ENCODE data around the gene SAMD7.

Gene SAMD7

DNA sequence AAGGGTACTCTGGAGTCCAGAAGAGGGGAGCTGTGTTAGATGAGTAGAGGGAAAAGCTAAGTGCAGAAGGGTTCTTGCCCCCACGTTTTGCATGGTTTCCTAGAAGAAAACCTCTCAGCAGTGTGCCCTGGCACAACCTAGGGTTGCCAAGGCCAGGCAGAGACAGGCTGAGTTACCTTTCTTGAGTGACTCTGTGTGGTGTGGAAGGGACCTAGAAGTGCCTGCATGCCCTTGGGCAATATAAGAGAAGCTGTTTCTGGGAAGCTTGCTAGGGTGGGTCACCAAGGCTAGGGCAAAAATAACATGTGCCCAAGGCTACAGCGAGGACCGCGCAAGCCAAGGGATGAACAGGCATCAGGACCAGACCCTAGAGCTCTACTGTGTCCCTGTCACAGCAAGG, 3.4 kb upstream of the SAMD7 start:
- no peak for DNase-seq (ENCODE audit: low read depth in 2 of 2)

DNA sequence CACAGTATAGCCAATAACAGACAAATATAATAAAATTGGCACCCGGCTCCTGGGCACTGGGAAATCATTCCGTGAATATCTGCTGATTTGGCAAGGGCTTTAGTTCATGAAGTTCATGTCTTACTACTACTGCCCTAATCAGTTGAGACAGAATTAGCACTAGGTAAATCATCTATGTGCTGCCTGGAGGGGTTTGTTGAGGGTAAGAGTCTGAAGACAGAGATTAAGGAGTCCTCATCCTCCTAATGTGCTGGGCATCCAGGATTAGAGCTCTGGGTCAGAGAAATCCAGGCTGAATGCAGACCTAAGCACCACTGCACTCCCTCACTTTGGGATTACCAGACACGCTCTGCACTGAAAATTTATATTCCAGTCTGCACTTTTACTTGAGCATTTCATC, 2.0 kb downstream of the SAMD7 start:
- DNase-seq (ENCODE audit: low read depth in 2 of 2), result no peak

DNA sequence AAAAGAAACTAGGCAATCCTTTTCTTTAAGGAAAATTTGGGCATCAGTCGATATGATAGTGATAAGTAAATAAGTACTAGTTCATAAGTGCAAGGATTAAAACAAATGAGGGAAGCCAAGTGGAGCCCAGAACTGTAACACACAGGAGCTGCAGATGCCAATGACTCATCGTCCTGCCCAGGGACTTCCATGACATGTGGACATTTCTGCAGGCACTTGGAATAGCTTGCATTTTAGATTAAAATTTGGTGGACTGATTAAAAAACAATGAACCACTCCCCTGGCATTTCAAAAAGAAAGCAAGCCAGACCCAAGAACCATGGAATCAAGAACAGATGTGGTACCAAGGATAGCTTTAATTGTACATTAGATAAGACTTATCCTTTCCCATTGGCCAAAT, 2.9 kb downstream of the SAMD7 start:
- no peak for DNase-seq (ENCODE audit: low read depth in 2 of 2)

DNA sequence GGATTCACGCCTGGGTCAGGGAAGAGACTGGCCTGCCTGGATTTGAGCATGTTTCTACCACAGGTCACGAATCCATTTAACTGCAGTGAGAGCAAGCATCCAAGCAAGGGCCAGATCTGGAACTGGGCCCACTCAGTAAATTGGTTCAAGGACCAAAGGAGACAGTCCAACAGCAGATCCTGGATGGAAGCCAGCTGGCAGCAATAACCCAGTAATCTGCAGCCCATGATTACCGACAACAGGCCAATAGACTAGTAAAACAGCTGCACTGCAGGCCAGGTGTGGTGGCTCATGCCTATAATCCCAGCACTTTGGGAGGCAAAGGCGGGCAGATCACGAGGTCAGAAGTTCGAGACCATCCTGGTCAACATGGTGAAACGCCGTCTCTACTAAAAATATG, 11.8 kb downstream of the SAMD7 start:
- no peak for DNase-seq (ENCODE audit: low read depth in 2 of 2)

DNA sequence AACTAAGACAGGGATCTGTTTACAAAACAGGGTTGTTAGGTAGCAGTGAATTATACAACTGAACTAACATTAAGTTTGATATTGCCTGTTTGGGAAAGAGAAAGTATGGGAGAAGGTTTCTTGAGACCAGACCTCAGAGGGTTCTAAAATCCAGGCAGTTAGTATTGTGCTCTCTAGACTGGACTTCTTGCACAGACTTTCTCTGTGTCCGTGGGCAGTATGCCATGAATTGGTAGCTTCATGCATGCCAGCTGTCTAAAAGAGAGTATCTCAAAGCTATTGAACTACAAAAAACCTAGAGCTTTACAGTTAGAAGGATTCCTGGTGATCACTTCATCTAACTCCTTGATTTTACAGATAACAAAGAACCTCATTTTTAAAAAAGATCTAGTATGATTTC, 12.5 kb downstream of the SAMD7 start:
- no peak for DNase-seq (ENCODE audit: low read depth in 2 of 2)

DNA sequence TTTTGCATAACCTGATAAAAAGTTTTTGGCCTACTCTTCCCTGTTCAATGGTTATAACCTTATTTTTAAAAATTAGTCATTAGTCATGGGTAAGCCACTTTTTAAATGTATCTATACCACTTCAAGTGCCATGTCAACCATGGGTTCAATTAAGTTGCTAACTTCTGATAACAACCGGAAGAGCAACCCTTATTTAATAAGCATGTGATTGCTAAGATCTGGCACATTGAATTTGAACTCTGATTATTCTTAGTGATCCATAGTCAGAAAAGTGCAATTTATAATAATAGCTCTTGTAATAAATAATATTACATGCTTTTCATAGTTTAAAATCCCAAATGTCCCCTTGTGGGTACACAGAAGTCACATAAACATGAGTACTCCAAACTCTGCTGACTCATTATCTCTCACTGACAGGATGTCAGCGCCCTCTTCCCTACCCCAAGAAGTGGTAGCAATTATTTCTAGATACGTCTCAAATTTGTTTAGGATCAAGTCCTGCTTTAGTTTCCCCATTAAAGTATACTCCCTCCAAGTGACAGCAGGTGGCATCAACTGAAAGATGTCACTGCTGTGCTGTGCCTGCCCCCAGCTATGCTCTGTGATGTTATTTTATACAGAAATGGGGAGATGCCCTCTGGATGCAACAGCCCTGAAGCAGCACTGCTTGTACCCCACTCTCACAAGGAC, 18.6 kb downstream of the SAMD7 start:
- DNase-seq (ENCODE audit: low read depth in 2 of 2), result no peak

DNA sequence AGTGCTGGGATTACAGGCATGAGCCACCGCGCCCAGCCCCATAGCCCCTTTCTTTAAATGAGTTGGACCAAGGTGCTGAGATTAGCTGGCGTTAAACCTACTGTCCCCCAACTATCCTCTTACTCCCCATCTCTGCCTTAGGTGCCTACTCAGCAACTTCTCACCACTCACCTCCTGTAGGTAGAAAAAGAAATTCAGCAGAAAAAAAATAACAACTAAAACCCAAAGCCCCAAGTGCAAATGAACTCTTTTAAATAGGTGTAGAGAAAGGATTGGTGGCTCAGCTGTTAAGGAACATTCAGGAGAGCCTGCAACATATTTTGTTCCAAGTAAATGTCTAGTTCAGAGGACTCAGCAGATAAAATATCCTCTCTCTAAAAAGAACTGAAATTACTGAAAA, 19.5 kb downstream of the SAMD7 start:
- no peak for DNase-seq (ENCODE audit: low read depth in 2 of 2)

DNA sequence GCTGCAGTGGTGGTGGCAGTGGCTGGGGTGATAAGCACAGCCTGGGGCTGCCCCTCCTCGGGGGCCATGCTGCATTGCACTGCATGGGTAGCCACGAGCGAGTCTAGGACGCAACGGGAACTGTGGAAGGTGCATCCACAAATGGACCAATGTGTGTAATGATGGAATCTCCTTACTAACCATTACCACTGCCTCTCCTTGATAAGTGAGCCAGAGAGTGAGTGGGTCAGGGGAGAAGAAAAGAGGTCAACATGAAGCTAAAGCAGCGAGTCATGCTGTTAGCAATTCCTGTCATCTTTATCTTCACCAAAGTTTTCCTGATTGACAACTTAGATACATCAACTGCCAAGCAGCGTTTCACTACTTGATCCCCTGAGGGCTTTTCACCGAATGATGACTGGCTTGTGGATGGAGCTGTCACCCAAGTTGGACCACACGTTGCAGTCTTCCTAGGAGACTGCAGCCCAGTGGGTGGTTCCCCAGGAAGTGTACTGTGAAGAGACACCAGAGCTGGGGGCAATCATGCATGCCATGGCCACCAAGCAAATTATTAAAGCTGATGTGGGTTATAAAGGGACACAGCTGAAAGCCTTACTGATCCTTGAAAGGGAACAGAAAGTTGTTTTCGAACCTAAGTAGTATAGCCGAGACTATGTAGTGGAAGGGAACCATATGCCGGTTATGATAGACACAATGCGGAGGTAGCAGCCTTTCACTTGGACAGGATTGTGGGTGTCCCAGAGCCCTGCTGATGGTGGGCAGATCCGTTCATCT, 20.6 kb downstream of the SAMD7 start:
- DNase-seq (ENCODE audit: low read depth in 2 of 2), result no peak

DNA sequence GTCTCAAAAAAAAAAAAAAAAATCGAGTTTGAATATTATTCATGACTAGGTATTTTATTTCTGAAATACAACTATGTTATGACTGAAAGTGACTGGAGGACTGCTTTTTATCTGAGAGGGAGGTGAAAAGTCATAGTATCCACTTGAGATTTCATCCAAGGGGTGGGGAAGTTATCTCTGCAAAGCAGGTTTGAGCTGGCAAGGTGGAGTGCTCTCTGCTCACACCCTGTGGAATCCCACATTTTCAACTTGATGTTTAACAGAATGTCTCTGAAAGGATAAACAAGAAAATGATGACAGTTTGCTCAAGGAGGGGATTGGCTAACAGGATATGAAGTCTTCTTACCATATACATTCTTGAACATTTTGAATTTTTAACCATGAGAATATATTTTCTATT, 27.9 kb downstream of the SAMD7 start:
- no peak for DNase-seq (ENCODE audit: low read depth in 2 of 2)

DNA sequence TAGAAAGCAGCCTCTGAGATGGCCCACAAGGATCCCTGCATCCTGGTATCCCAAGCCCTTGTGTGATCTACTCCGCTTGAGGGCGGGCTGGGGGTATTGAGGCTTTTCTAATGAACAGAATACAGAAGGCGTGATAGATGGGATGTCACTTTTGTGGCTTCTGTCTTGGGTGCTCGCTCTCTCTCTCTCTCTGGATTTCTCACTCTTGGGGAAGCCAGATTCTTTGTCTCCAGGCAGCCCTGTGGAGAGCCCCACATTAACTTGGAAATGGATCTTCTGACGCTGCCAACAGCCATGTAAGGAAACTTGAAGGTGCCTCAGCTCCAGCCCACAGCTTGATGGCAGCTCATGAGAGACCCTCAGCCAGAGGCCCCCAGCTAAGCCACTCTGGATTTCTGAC, 28.4 kb downstream of the SAMD7 start:
- no peak for DNase-seq (ENCODE audit: low read depth in 2 of 2)

DNA sequence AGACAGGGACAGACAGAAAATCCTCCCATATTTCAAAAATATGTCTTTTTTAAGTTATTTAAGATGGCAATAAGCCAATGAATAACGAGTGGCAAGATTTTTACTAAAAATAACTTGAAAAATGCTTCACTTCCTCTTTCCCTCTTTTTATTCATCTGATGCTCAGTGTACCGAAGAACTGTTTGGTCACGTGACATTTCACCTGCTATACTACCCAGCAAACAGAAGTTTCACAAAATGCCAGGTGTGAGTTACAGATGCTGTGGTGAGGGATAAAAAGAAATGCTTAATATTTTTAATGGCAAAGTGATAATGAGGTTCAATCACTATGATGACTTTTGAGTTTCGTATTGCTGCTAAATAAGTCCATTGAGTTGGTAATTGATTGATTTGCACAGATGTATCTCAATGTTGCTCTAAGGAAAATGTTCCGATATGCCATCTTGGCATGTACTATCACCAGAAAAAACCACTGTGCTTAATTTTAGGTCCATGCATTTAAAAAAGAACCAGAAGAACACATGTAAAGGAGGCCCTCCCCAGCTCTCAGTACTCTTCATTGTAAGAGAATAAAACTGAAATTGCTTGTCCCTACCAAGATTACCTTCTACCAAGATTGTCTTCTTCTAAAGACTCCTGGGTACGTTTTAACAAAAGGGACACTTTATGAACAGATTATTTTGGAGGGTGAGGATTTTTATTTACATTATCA, 29.3 kb downstream of the SAMD7 start:
- DNase-seq (ENCODE audit: low read depth in 2 of 2), result no peak

DNA sequence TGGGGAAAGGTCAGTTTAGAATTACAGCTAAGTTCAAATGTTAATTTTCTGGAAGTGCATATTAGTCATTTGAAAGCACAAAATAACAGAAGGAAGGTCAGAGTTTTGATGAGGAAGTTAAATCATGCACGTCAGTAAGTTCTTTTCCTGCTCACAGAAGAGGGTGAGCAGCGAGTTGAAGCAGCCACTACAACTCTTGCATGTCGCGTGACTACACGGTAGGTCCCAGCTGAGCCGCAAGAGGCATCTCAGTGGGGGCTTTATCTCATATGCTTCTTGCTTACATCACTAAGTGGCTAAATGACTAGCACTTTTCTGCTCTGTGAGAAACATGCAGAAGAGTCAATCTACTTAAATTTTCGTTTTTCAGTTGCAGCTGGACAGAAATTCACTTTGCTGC, 33.9 kb downstream of the SAMD7 start:
- peak; percentile 31 to 48 for DNase-seq (ENCODE audit: low read depth in 2 of 2)

DNA sequence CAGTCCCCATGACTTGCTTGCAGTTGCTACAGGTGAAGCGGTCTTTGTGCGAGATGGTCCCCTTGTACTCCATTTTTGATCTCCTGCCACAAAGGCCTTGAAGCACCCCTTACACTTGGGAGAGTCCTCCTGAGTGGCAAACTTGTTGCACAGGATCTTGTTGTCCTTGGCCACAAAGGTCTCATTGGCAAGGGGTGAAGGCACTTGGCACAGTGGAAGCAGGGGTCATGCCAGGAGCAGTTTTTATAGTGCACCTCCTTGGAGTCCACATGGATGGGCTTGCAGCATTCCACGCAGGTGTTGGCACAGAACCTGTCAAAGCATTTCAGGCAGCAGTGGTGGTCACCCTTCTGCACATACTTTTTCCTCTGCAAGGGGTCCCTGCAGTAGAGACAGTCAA, 35.0 kb downstream of the SAMD7 start:
- DNase-seq (ENCODE audit: low read depth in 2 of 2), result no peak

DNA sequence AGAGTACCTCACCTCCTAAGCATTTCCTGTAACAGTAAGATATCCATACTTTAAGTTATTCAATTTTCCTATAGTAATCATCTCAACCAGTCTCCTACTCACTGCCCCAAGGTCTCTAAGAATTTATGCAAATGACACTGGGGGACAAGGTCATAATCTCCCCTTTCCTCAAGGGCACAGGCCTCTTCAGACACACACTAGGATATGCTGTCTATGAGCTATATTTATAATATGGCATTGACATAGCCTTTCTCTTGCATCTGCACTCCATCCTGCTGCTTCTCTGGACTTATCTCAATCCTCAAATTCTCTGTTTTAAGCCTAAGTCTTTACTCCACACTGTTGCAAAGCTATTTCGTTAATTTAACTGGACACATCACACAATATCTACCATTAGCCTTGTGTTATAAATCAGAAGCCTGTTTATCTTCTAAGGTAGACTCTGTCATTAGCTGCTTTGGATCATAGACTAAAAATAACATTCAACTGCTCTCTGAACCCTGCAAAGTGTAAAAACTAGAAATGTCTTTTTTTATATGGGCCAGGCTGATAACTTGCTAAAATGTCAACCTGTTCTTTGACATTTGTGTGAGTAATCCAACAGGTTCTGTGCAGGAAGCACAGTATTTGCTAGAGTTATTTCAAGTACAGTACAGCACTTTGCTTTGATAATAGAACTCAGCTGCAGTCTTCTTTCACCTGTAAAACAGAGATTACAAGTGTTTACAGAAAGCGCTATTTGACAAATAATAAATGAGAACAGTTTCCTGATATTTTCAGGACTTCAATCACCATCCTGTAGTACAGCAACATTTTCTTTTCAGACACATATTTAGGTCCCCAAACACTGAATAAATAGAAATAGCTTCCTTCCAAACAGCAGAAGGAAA, 37.4 kb downstream of the SAMD7 start:
- no peak for DNase-seq (ENCODE audit: low read depth in 2 of 2)

DNA sequence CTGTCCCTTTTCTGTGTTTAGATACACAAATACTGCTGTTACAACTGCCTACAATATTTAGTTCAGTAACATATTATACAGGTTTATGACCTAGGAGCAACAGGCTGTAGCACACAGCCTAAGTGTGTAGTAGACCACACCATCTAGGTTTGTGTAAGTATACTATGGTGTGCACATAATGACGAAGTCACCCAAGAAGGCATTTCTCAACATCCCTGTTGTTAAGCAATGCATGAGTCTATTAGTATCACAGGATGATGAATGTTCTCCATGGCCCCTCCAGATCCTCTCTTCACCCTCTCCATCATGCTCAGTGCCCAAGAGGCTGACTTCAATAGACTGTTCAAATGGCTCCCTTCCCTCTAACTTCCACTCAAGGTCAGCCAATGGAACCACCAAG, 40.7 kb downstream of the SAMD7 start:
- DNase-seq (ENCODE audit: low read depth in 2 of 2), result no peak

DNA sequence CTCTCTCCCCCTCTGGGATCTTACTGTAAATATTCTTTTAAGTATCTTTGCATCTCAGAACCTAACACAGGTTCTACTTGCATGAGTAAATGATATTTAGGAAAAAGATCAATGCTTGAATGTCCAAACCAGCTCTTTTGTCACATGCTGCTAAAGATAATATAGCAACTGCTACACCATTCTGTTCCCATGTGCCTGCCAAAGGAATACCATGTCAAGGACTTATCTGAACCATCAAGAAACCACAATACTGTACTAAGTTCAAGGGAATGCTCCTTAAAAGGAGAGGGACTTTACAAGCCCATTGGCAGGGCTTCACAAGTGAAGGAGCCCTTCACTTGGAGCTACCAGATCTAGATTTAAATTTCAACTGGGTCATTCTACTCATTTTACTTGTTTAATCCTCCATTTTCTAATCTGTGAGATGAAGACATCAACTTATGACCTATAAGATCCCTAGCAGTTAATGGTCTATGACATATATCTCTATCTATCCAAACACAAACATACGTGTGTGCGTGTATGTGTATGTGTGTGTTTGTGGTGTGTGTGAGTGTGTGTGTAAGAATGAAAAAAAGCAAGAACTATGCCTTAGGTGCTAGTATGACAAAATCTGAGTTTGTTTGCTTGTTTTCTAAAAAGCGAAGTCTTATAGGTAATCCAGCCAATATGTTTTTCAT, 42.2 kb downstream of the SAMD7 start:
- DNase-seq (ENCODE audit: low read depth in 2 of 2), result no peak

DNA sequence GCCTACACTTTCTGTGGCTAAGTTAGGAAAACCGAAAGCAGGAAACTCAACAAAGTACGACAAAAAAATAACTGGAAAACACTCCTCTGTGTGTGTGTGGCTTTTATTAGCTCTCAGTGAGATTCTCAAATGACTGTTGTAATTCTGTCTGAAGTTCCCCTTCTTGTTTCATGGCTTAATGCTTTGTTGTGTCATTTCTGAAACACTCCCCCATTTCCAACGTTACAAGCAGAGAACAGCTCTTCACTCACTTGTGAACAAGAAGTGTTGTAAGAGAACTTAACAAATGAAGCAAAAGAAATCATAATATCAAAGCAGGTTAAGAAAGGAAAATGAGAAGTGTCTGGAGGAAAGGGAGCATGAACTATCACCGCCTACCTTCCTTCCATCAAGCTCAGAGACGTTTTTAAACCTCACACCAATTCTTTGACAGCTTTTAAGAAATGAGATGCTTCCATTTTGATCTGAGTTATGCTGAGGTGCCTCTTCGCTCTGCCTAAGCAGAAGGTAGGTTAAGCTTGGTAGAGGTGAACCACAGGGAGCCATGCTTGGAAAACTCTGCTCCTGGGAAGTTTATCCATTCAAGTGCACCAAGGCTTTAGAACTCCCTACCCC, 42.9 kb downstream of the SAMD7 start:
- DNase-seq (ENCODE audit: low read depth in 2 of 2), result no peak

DNA sequence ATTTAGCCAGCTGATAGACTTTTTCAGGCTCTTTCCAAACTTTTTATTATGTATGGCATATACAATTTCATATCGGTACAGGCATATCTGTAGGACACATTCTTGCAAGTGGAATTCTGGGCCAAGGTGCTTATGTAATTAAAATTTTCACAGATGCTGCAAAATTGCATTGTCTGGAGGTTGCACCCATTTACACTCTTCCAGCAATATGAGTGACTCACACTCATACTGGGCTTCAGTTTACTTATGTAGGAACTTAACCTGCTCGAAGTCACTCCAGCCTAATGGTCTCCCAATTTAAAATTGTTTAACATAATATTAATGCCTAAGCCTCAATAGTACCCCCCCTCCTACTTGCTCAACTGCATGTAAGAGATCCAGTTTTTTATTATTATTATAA, 44.0 kb downstream of the SAMD7 start:
- no peak for DNase-seq (ENCODE audit: low read depth in 2 of 2)

DNA sequence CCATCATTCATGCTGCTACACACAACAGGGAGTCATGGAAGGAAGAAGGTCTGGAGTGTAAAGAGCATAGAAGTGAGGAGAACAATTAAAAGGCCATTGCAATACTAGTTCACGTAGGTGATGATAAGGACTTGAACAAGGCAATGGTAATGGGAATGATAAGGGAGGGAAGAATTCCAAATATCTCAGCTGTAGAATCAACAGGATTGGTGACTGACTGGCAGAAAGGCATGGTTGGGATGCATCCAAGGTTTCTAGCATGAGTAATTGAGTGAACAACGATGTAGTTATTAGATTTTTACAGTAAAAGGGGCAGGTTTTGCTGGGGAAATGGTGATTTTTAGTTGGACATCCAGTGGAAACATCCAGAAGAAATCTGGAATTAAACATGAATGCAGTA, 52.8 kb downstream of the SAMD7 start:
- DNase-seq (ENCODE audit: low read depth in 2 of 2), result no peak

DNA sequence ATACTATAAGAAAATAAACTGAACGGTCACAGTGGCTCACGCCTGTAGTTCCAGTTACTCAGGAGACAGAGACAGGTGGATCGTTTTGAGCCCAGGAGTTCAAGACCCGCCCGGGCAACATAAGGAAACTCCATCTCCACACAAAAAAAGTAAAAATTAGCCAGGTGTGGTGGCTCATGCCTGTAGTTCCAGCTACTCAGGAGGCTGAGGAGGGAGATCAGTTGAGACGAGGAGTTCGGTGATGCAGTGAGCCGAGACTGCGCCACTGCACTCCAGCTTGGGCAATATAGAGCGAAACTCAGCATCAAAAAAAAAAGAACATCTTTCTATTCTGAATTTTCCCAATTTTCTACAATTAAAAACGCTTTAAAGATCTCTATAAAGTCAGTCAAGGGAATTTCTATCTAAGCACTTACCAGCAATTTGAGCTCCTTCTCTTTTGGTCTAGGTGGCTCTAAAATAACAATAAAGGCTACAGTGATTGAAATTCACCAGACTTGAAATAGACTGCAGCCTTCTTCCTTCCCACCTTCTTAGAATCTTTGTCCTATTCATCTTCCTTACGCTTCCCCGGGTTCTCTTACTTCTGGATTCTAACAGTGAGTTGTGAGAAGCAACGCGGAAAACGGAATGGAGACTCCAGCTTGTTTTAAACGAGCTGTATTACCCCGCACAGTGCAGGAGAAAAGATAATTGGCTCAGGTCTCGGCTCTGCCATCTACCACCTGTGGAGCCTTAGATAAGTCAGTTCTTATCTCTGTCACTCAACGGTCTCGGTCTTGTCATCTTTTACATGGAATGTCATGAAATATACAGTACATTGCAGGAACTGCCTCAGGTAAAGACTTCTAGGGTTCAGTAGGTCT, 54.4 kb downstream of the SAMD7 start:
- DNase-seq (ENCODE audit: low read depth in 2 of 2), result peak in 1 of 2 donors; percentile 2
